GM12873 (cell line): ENCODE measurements around the gene CDH2.

Experiments used
- TF ChIP-seq, protein P1 (sequence below): IDR thresholded peaks from 2 replicates; pipeline ENCODE4 v1.5.1; 2012; ENCODE audit warnings: low read depth, mild to moderate bottlenecking, moderate library complexity, low read length, control low read depth; ENCODE audit not compliant: insufficient read depth; ENCODE audit errors: missing control alignments

Gene CDH2

DNA sequence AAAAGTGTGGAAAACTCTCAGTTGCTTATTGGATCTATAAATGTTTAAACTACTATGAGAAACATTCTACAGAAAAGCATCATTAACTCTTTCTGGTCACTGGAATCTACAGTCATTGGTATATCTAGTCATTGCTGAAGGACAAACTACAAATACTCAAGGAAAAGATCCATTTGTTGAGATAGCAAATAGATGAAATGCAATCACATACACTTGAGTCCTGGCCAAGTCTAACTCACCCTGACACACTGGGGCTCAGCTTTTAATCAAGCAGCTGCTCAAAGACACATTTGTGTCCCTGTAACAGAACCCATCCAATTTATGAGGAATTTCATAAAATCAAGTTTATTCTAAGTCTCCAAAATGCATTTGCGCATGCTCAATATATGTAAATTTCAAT, 68.7 kb downstream of the CDH2 start:
- TF ChIP-seq, protein P1, sequence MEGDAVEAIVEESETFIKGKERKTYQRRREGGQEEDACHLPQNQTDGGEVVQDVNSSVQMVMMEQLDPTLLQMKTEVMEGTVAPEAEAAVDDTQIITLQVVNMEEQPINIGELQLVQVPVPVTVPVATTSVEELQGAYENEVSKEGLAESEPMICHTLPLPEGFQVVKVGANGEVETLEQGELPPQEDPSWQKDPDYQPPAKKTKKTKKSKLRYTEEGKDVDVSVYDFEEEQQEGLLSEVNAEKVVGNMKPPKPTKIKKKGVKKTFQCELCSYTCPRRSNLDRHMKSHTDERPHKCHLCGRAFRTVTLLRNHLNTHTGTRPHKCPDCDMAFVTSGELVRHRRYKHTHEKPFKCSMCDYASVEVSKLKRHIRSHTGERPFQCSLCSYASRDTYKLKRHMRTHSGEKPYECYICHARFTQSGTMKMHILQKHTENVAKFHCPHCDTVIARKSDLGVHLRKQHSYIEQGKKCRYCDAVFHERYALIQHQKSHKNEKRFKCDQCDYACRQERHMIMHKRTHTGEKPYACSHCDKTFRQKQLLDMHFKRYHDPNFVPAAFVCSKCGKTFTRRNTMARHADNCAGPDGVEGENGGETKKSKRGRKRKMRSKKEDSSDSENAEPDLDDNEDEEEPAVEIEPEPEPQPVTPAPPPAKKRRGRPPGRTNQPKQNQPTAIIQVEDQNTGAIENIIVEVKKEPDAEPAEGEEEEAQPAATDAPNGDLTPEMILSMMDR, result no peak

DNA sequence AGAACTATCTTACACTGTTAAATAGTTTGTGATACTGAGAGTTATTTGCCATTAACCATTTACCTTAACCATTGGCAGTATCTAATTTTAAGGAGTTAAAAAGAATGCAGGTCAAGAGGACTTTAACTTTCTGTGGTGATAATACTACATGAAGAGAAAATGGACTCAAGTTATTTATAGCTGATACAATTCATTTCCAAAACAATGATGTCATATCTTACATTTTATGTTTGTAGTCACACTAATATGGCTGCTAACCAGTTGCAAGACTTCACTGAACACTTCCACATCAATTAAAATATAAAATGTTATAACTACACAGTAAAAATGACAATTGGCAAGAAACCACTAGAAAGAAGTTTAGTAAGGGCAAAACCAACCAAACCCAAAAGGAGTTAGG, 77.7 kb downstream of the CDH2 start:
- TF ChIP-seq, protein P1, result no peak

DNA sequence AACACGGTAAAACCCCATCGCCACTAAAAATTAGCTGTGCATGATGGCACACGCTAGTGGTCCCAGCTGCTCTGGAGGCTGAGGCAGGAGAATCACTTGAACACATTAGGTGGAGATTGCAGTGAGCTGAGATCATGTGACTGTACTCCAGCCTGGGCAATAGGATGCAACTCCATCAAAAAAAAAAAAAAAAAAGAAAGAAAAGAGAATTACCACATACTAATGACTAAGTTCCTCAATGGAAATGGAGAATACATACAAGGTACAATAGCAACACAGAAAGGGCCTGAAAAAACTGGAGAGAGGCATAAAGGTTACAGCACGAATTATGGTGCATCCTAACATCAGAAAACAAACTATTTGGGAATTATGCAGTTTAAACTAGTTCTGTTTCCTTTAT, 81.3 kb downstream of the CDH2 start:
- TF ChIP-seq, protein P1, result no peak

DNA sequence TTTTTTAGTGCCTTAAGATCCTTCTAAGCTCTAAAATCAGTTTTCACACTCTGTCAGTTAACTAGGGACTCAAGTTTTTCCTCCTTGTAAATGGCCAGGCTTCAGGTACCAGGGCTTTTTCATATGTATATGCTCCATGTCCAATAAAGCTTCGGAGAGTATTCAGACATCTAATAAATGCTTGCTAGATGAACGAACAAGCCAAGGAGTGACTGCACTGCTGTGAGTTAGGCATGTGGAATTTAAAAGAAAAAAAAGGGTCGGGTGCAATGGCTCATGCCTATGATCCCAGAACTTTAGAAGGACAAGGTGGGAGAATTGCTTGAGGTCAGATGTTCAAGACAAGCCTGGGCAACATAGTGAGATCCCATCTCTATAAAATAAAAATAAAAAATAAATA, 81.9 kb downstream of the CDH2 start:
- TF ChIP-seq, protein P1, result no peak

DNA sequence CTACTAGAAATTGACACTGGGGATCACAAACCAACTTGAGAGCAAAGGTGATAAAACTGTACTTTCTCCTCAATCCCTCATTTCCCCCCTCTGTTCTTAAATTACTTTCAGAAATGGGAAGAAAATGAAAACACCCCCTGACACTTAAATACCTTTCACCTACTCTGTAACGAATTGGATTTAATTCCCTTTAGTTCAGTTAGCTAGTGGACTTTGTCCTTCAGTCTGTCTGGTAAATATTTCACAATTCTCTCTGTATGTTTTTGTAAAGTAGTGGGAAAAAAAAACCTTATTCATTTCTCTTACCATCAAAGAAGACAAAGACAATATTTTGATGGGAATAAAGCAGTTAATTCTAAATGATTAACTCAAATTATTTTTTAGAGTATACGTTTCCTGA, 85.7 kb downstream of the CDH2 start:
- TF ChIP-seq, protein P1, result no peak

DNA sequence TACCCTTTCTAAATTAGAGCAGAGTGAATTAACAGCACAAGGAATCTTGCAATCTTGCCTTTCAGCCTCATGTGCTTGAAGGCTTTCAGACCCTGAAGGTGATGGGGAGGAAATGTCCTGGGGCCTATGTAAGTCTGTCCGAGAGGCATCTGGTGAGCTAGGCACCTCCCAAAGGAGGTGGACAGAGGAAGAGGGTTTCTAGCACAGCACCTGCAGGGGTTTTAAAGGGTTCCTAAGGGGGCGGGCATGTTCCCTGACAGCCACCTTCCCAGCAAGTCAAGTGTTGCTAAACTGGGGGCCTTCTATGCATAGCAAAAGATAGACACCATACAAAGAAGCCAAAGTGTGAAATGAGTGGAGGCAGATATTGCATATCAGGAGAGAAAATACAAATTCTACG, 88.5 kb downstream of the CDH2 start:
- TF ChIP-seq, protein P1, result no peak

DNA sequence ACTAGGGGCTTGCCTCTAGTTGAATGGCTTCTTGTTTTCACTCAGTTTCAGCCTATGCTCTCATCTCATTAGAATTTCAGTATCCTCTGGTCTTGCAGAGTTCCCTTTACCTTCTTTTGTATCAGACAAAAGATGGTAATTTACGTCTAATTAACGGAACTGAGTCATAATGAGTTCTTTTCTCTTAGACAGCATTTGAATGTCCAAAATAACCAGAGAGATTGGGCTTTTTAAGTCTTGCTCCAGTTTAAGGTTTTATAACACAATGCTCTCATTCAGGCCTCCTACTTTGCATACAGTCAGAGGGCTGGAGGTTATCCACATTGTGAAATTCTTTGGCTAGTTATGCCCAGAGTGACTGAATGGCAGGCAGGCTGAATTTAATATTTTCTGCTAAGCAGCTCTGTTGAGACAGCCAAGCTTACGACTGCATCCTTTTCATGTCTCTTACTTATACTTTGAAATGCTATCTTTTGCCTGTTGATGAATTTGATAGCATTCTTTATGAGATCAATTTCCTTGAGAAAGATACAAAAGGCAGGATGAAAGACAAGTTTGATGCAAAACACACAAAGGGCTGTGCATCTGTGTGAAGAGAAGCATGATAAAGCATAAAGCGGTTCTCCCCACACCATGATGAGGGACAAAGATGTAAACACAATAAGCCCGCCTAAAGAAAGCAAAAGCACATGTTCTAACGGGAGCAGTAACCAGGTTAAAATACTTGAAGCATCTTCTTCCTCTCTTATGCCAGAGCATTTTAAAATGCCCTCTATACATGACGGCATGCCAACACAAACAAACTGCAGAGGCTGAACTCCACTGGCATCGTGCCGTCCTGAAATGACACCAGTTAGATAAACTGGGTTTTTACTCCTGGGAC, 90.0 kb downstream of the CDH2 start:
- TF ChIP-seq, protein P1, result no peak
